Measurements from ENCODE around the gene SLC22A7.

Gene SLC22A7

GRCh38 chr6:43283905-43284304 lies 14.2 kb upstream of the SLC22A7 start:
- DNase-seq (ENCODE audit: low read depth): no peak

GRCh38 chr6:43284991-43285781 lies 12.9 kb upstream of the SLC22A7 start:
- DNase-seq (ENCODE audit: low read depth): no peak

- no peak for DNase-seq (ENCODE audit: low read depth)
Measured at GRCh38 chr6:43285832-43286231, 12.2 kb upstream of the SLC22A7 start.

- DNase-seq (ENCODE audit: low read depth): no peak
Measured at GRCh38 chr6:43286456-43286979, 11.5 kb upstream of the SLC22A7 start.

- DNase-seq (ENCODE audit: low read depth): no peak
Measured at GRCh38 chr6:43286980-43287716, 10.9 kb upstream of the SLC22A7 start.

- no peak for DNase-seq (ENCODE audit: low read depth)
Measured at GRCh38 chr6:43287717-43288679, 10.1 kb upstream of the SLC22A7 start.

GRCh38 chr6:43290339-43290904 lies 7.6 kb upstream of the SLC22A7 start:
- DNase-seq (ENCODE audit: low read depth): no peak

- no peak for DNase-seq (ENCODE audit: low read depth)
Measured at GRCh38 chr6:43290905-43291355, 7.1 kb upstream of the SLC22A7 start.

- DNase-seq (ENCODE audit: low read depth): no peak
Measured at GRCh38 chr6:43291708-43292107, 6.4 kb upstream of the SLC22A7 start.

GRCh38 chr6:43292341-43292740 lies 5.7 kb upstream of the SLC22A7 start:
- no peak for DNase-seq (ENCODE audit: low read depth)

GRCh38 chr6:43292763-43293318 lies 5.2 kb upstream of the SLC22A7 start:
- no peak for DNase-seq (ENCODE audit: low read depth)

- no peak for DNase-seq (ENCODE audit: low read depth)
Measured at GRCh38 chr6:43293698-43294097, 4.4 kb upstream of the SLC22A7 start.

- no peak for DNase-seq (ENCODE audit: low read depth)
Measured at GRCh38 chr6:43294536-43294935, 3.5 kb upstream of the SLC22A7 start.

- DNase-seq (ENCODE audit: low read depth): no peak
Measured at GRCh38 chr6:43295456-43295855, 2.6 kb upstream of the SLC22A7 start.

- no peak for DNase-seq (ENCODE audit: low read depth)
Measured at GRCh38 chr6:43296780-43297497, 1.1 kb upstream of the SLC22A7 start.

- no peak for DNase-seq (ENCODE audit: low read depth)
Measured at GRCh38 chr6:43298565-43299337, 691 bp downstream of the SLC22A7 start.

- no peak for DNase-seq (ENCODE audit: low read depth)
Measured at GRCh38 chr6:43299338-43300293, 1.6 kb downstream of the SLC22A7 start.

GRCh38 chr6:43301081-43301870 lies 3.2 kb downstream of the SLC22A7 start:
- DNase-seq (ENCODE audit: low read depth): no peak

Measured in CMK (cell line).